A549 (cell line): ENCODE data around the gene INSM2.

Source experiments
- BHLHE40 ChIP-seq: IDR thresholded peaks from 2 replicates; pipeline ENCODE4 v1.6.1; 2012; ENCODE audit warnings: low read depth, low read length, inconsistent platforms
- CBX2 ChIP-seq: fragments of 200-600 bp; sonication (generic); IDR thresholded peaks from 2 replicates; pipeline ENCODE4 v1.6.1; 2016; ENCODE audit warnings: low read depth, mild to moderate bottlenecking, borderline replicate concordance
- CBX8 ChIP-seq: fragments of 200-600 bp; sonication (generic); IDR thresholded peaks from 2 replicates; pipeline ENCODE4 v1.6.1; 2016
- EP300 ChIP-seq, 2 experiments: fragments of >200 bp; sonication (Bioruptor Twin); formaldehyde crosslinking; IDR thresholded peaks; 2 replicates in 1 of 2; 3 replicates in 1 of 2; pipeline ENCODE4 v1.6.1; 2016 to 2017
- GATA3 ChIP-seq: IDR thresholded peaks from 2 replicates; pipeline ENCODE4 v1.6.1; 2012; ENCODE audit warnings: borderline replicate concordance
- NR3C1 ChIP-seq: fragments of >200 bp; sonication (Bioruptor Twin); formaldehyde crosslinking; IDR thresholded peaks from 3 replicates; pipeline ENCODE4 v1.6.1; 2017
- POLR2A ChIP-seq: IDR thresholded peaks from 2 replicates; pipeline ENCODE4 v1.6.1; 2012; ENCODE audit warnings: mild to moderate bottlenecking, low read length
- POLR2AphosphoS2 ChIP-seq: conservative IDR thresholded peaks from 2 replicates; pipeline ENCODE4 v1.6.1; 2012; ENCODE audit warnings: low read length, improper control_type of control experiment, inconsistent platforms
- TFCP2L1 ChIP-seq: fragments of 250-450 bp; sonication (Bioruptor Pico); IDR thresholded peaks from 2 replicates; pipeline ENCODE4 v1.5.0; 2021; ENCODE audit warnings: mild to moderate bottlenecking
- TF ChIP-seq, protein P1 (sequence below): fragments of >200 bp; sonication (Bioruptor Twin); formaldehyde crosslinking; IDR thresholded peaks from 3 replicates; pipeline ENCODE4 v1.5.1; 2016
- TF ChIP-seq, protein P2 (sequence below): IDR thresholded peaks from 2 replicates; pipeline ENCODE4 v1.6.1; 2012
- TF ChIP-seq, protein P3 (sequence below): IDR thresholded peaks from 2 replicates; pipeline ENCODE4 v1.6.1; 2012

DNA sequence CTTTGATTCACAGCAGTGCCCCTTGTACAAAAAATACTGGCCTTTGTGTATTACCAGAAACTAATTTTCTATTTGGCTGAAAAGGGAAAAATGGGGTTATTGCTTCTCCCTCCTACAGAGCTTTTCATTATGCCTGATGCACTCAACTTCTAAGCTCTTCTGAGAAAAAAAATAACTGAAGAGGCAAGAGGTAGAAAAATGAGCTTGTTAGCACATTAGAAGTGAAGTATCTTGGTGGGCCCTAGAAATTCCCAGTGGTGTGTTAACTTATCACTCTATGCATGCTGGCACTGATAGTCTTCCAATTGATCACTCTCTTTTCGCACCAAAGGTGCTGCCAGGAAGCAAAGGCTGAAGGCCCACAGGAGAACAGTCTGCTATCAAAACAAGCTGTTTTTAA is 17.1 kb downstream of the INSM2 start:
- TF ChIP-seq TFCP2L1 (no peak), GATA3 (no peak), NR3C1 (no peak), POLR2AphosphoS2 (no peak), EP300 (IDR thresholded peaks at IDR 0.05) (no peak), POLR2A (no peak), CBX2 (no peak), CBX8 (no peak), BHLHE40 (no peak)
- TF ChIP-seq, protein P1, sequence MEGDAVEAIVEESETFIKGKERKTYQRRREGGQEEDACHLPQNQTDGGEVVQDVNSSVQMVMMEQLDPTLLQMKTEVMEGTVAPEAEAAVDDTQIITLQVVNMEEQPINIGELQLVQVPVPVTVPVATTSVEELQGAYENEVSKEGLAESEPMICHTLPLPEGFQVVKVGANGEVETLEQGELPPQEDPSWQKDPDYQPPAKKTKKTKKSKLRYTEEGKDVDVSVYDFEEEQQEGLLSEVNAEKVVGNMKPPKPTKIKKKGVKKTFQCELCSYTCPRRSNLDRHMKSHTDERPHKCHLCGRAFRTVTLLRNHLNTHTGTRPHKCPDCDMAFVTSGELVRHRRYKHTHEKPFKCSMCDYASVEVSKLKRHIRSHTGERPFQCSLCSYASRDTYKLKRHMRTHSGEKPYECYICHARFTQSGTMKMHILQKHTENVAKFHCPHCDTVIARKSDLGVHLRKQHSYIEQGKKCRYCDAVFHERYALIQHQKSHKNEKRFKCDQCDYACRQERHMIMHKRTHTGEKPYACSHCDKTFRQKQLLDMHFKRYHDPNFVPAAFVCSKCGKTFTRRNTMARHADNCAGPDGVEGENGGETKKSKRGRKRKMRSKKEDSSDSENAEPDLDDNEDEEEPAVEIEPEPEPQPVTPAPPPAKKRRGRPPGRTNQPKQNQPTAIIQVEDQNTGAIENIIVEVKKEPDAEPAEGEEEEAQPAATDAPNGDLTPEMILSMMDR, result no peak
- TF ChIP-seq, protein P2, sequence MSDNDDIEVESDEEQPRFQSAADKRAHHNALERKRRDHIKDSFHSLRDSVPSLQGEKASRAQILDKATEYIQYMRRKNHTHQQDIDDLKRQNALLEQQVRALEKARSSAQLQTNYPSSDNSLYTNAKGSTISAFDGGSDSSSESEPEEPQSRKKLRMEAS, result no peak
- TF ChIP-seq, protein P3, sequence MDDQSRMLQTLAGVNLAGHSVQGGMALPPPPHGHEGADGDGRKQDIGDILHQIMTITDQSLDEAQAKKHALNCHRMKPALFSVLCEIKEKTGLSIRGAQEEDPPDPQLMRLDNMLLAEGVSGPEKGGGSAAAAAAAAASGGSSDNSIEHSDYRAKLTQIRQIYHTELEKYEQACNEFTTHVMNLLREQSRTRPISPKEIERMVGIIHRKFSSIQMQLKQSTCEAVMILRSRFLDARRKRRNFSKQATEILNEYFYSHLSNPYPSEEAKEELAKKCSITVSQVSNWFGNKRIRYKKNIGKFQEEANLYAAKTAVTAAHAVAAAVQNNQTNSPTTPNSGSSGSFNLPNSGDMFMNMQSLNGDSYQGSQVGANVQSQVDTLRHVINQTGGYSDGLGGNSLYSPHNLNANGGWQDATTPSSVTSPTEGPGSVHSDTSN, result no peak
